ENCODE measurements around the gene LARP1. TPM values are rescaled to one million over a fixed set of nuclear protein-coding genes. Genes with fewer than 3 reads are reported as not detected.
"Not testable (repeated sequence)": the region's sequence is repeated elsewhere in the genome, so short reads cannot be mapped to it uniquely, and the experiment has no call there.

The LARP1 gene
- total and polyA plus RNA-seq, 4 experiments from 2014 or later = 6.0 to 159 (median 90.3) TPM

- intact Hi-C loops (cut with micrococcal nuclease) = no loop called here
- Mint-ChIP-seq H3K27me3 (no peaks in the 10 kb centered on the region), H3K4me3 (no peak overlapping the region), H3K36me3 (no peaks in the 10 kb centered on the region), H3K9me3 (no peaks in the 10 kb centered on the region), H3K4me1 (peaks cover 8 to 14% (median 12%) of the 10 kb centered on the region in 4 donors), H3K27ac (no peak overlapping the region)
- H3K27me3 ChIP-seq (ENCODE audit: insufficient read depth, low read length) = no peaks in the 10 kb centered on the region
- no peak for DNase-seq
- CTCF ChIA-PET (ENCODE audit: partially characterized antibody) = no interaction called here
- no peaks in the 10 kb centered on the region for H3K36me3 ChIP-seq (ENCODE audit: insufficient read depth, low read length)
- H3K4me1 ChIP-seq (ENCODE audit: insufficient read depth, low read length) = peaks cover 10% of the 10 kb centered on the region
- POLR2A ChIA-PET (ENCODE audit: partially characterized antibody) = no interaction called here
- no peak overlapping the region for H3K27ac ChIP-seq (ENCODE audit: low read depth, low read length)
- no peaks in the 10 kb centered on the region for H3K9me3 ChIP-seq (ENCODE audit: control insufficient read depth in 1 of 2, low read length in 2 of 2)
- H3K4me3 ChIP-seq (ENCODE audit: low read length in 2 of 2) = no peak overlapping the region
These were observed 5.7 kb upstream of the LARP1 start for GRCh38 chr5:154749491-154749890.

DNA sequence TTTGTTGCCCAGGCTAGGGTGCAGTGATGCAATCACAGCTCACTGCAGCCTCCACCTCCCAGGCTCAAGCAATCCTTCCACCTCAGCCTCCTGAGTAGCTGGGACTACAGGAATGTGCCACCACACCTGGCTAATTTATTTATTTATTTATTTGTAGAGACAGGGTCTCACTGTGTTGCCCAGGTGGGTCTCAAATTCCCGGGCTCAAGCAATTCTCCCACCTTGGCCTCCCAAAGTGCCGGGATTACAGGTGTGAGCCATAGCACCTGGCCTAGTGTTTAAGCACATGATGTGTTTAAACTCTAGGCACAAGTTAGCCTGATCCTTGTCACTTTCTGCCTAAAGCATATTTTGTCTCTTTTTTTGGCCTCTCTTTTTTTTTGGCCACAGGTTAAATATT is 4.5 kb upstream of the LARP1 start:
- H3K4me3 ChIP-seq (ENCODE audit: low read length in 2 of 2); H3K27ac Mint-ChIP-seq; H3K36me3 Mint-ChIP-seq; CTCF ChIA-PET (ENCODE audit: partially characterized antibody); H3K4me3 Mint-ChIP-seq; H3K27me3 ChIP-seq (ENCODE audit: insufficient read depth, low read length); H3K27ac ChIP-seq (ENCODE audit: low read depth, low read length); H3K36me3 ChIP-seq (ENCODE audit: insufficient read depth, low read length); POLR2A ChIA-PET (ENCODE audit: partially characterized antibody); H3K9me3 ChIP-seq (ENCODE audit: control insufficient read depth in 1 of 2, low read length in 2 of 2); DNase-seq; H3K27me3 Mint-ChIP-seq; H3K9me3 Mint-ChIP-seq; intact Hi-C loops (cut with micrococcal nuclease): not testable (repeated sequence)
- H3K4me1 Mint-ChIP-seq = peaks cover 10 to 21% (median 16%) of the 10 kb centered on the region in 4 donors
- H3K4me1 ChIP-seq (ENCODE audit: insufficient read depth, low read length) = peaks cover 14% of the 10 kb centered on the region

GRCh38 chr5:154751854-154752253 is 3.3 kb upstream of the LARP1 start:
- no peaks in the 10 kb centered on the region for H3K9me3 ChIP-seq (ENCODE audit: control insufficient read depth in 1 of 2, low read length in 2 of 2)
- H3K27me3 Mint-ChIP-seq = no peaks in the 10 kb centered on the region
- peaks cover 14% of the 10 kb centered on the region for H3K4me1 ChIP-seq (ENCODE audit: insufficient read depth, low read length)
- peaks cover 10 to 27% (median 18%) of the 10 kb centered on the region in 4 donors for H3K4me1 Mint-ChIP-seq
- no peaks in the 10 kb centered on the region for H3K9me3 Mint-ChIP-seq
- peaks cover 0 to 4% of the 10 kb centered on the region in 2 donors for H3K36me3 Mint-ChIP-seq
- intact Hi-C loops (cut with micrococcal nuclease) = no loop called here
- CTCF ChIA-PET (ENCODE audit: partially characterized antibody) = no interaction called here
- POLR2A ChIA-PET (ENCODE audit: partially characterized antibody) = no interaction called here
- H3K27ac ChIP-seq (ENCODE audit: low read depth, low read length) = no peak overlapping the region
- no peaks in the 10 kb centered on the region for H3K27me3 ChIP-seq (ENCODE audit: insufficient read depth, low read length)
- no peak overlapping the region for H3K4me3 Mint-ChIP-seq
- no peak overlapping the region for H3K4me3 ChIP-seq (ENCODE audit: low read length in 2 of 2)
- H3K27ac Mint-ChIP-seq = no peak overlapping the region
- H3K36me3 ChIP-seq (ENCODE audit: insufficient read depth, low read length) = no peaks in the 10 kb centered on the region
- no peak for DNase-seq

DNA sequence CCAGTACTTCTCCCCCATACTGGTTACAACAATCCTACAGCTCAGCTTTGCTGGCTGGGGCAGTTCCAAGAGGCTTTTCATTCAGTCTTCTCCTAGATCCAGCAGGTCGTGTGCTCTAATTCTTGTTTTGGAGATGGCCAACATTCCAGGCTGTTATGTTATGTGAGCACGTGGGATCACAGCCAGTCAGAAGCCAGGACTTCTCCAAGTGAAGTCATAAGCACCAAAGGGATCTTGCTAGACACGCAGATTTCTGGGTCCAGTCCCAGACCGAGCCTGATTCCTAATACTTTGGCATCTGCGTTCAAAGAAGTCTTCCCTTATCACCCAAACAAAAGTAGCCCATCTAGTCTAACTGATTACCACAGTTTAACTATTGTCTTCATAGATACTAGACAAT is 1.4 kb upstream of the LARP1 start:
- intact Hi-C loops (cut with micrococcal nuclease) = no loop called here
- Mint-ChIP-seq H3K9me3 (no peaks in the 10 kb centered on the region), H3K27ac (peak overlapping the region; percentile 90 to 99 (median 97))

GRCh38 chr5:154754460-154755360 is 467 bp upstream of the LARP1 start:
- POLR2A ChIA-PET (ENCODE audit: partially characterized antibody) = interaction anchor here (1.6 to 3.3 kb wide), 3 partner anchors 103 to 183 kb away, joined by 4 to 19 read pairs (median 6); partner anchors contain the start of genes CNOT8 and GEMIN5

More for the DNA sequence above, 1.4 kb upstream of the LARP1 start:
- Histone ChIP-seq H3K4me3 (ENCODE audit: low read length in 2 of 2) (peak overlapping the region in 1 of 2 donors; percentile 74), H3K27ac (ENCODE audit: low read depth, low read length) (peak overlapping the region; percentile 92), H3K4me1 (ENCODE audit: insufficient read depth, low read length) (peaks cover 23% of the 10 kb centered on the region), H3K27me3 (ENCODE audit: insufficient read depth, low read length) (no peaks in the 10 kb centered on the region), H3K36me3 (ENCODE audit: insufficient read depth, low read length) (no peaks in the 10 kb centered on the region), H3K9me3 (ENCODE audit: control insufficient read depth in 1 of 2, low read length in 2 of 2) (no peaks in the 10 kb centered on the region)
- ChIA-PET POLR2A (ENCODE audit: partially characterized antibody) (interaction anchor here (1.6 to 3.3 kb wide), 3 partner anchors 104 to 184 kb away, joined by 4 to 19 read pairs (median 6); partner anchors contain the start of genes CNOT8 and GEMIN5), CTCF (ENCODE audit: partially characterized antibody) (interaction anchor here (0.9 kb wide), 1 partner anchor 104 kb away, joined by 3 read pairs; no protein-coding TSS in a partner anchor)
- peaks cover 19 to 46% (median 30%) of the 10 kb centered on the region in 4 donors for H3K4me1 Mint-ChIP-seq
- DNase-seq = no peak
- peak overlapping the region; percentile 85 to 92 (median 87) for H3K4me3 Mint-ChIP-seq
- H3K27me3 Mint-ChIP-seq = no peaks in the 10 kb centered on the region
- peaks cover 0 to 10% of the 10 kb centered on the region in 2 donors for H3K36me3 Mint-ChIP-seq

GRCh38 chr5:154756009-154756867 is 1.1 kb downstream of the LARP1 start:
- peaks cover 38 to 70% (median 53%) of the 10 kb centered on the region in 4 donors for H3K4me1 Mint-ChIP-seq
- CTCF ChIA-PET (ENCODE audit: partially characterized antibody) = no interaction called here
- H3K27ac Mint-ChIP-seq = peak overlapping the region; percentile 93 to 97 (median 96)

More at GRCh38 chr5:154754460-154755360, 467 bp upstream of the LARP1 start:
- H3K36me3 ChIP-seq (ENCODE audit: insufficient read depth, low read length) = no peaks in the 10 kb centered on the region
- H3K4me1 ChIP-seq (ENCODE audit: insufficient read depth, low read length) = peaks cover 32% of the 10 kb centered on the region
- no peaks in the 10 kb centered on the region for H3K9me3 ChIP-seq (ENCODE audit: control insufficient read depth in 1 of 2, low read length in 2 of 2)
- peaks cover 0 to 10% of the 10 kb centered on the region in 2 donors for H3K36me3 Mint-ChIP-seq
- H3K9me3 Mint-ChIP-seq = no peaks in the 10 kb centered on the region
- CTCF ChIA-PET (ENCODE audit: partially characterized antibody) = no interaction called here
- peak overlapping the region; percentile 4 to 91 for H3K4me3 ChIP-seq (ENCODE audit: low read length in 2 of 2)
- DNase-seq = peak; percentile 99
- intact Hi-C loops (cut with micrococcal nuclease) = loop anchor here (1.0 to 5.0 kb wide), 7 partner anchors 58 to 562 kb away; partner anchors contain the start of genes CNOT8, GALNT10, MRPL22 and SAP30L
- peaks cover 27 to 55% (median 39%) of the 10 kb centered on the region in 4 donors for H3K4me1 Mint-ChIP-seq
- no peaks in the 10 kb centered on the region for H3K27me3 Mint-ChIP-seq
- no peaks in the 10 kb centered on the region for H3K27me3 ChIP-seq (ENCODE audit: insufficient read depth, low read length)
- H3K27ac ChIP-seq (ENCODE audit: low read depth, low read length) = peak overlapping the region; percentile 92
- peak overlapping the region; percentile 85 to 92 (median 87) for H3K4me3 Mint-ChIP-seq
- peak overlapping the region; percentile 90 to 99 (median 97) for H3K27ac Mint-ChIP-seq

More at GRCh38 chr5:154756009-154756867, 1.1 kb downstream of the LARP1 start:
- Histone ChIP-seq H3K36me3 (ENCODE audit: insufficient read depth, low read length) (no peaks in the 10 kb centered on the region), H3K9me3 (ENCODE audit: control insufficient read depth in 1 of 2, low read length in 2 of 2) (no peaks in the 10 kb centered on the region), H3K4me1 (ENCODE audit: insufficient read depth, low read length) (peaks cover 48% of the 10 kb centered on the region), H3K27ac (ENCODE audit: low read depth, low read length) (peak overlapping the region; percentile 88), H3K4me3 (ENCODE audit: low read length in 2 of 2) (peak overlapping the region; percentile 71 to 91), H3K27me3 (ENCODE audit: insufficient read depth, low read length) (no peaks in the 10 kb centered on the region)
- peak overlapping the region; percentile 91 to 99 (median 96) for H3K4me3 Mint-ChIP-seq
- no peaks in the 10 kb centered on the region for H3K9me3 Mint-ChIP-seq
- POLR2A ChIA-PET (ENCODE audit: partially characterized antibody) = interaction anchor here (3.3 kb wide), 1 partner anchor 101 kb away, joined by 19 read pairs; the partner anchor contains the start of gene CNOT8
- intact Hi-C loops (cut with micrococcal nuclease) = loop anchor here (5.0 kb wide), 2 partner anchors 104 to 564 kb away; partner anchors contain the start of gene GALNT10
- peaks cover 0 to 14% of the 10 kb centered on the region in 2 donors for H3K36me3 Mint-ChIP-seq
- no peaks in the 10 kb centered on the region for H3K27me3 Mint-ChIP-seq
- peak in 4 of 5 donors; percentile 31 to 71 (median 40) for DNase-seq

Measured in CD4-positive, alpha-beta memory T cell (primary cell).